HG03354 (cell line): ENCODE data around the gene BCAR1.

ENCODE experiments used
- ATAC-seq: cut with Tn5 transposase; IDR thresholded peaks from one replicate; pipeline ENCODE4 v1.9.1; 2021; ENCODE audit warnings: mild to moderate bottlenecking; ENCODE audit not compliant: unreplicated experiment, poor library complexity, severe bottlenecking

Gene BCAR1

GRCh38 chr16:75192606-75193264 lies 58.7 kb downstream of the BCAR1 start:
- no peak for ATAC-seq

- no peak for ATAC-seq
These were observed 61.7 kb downstream of the BCAR1 start for GRCh38 chr16:75189638-75190245.

GRCh38 chr16:75188832-75189477 lies 62.5 kb downstream of the BCAR1 start:
- ATAC-seq: no peak

- ATAC-seq: no peak
These were observed 69.8 kb downstream of the BCAR1 start for GRCh38 chr16:75181630-75182029.

- ATAC-seq: no peak
These were observed 72.2 kb downstream of the BCAR1 start for GRCh38 chr16:75179208-75179607.
